GM23338 (cell line): Measurements from ENCODE around the gene PGAM1.

Source experiments
- CREB1 ChIP-seq: fragments of 250-450 bp; sonication (Bioruptor Pico); IDR thresholded peaks from 2 replicates; pipeline ENCODE4 v1.5.0; 2020; ENCODE audit warnings: low read depth, mild to moderate bottlenecking, moderate library complexity
- CTCF ChIP-seq, 2 experiments: fragments of 200-600 bp in 1 of 2; sonication (generic) in 1 of 2; conservative IDR thresholded peaks; 2 replicates each; pipeline versions ENCODE4 v1.5.1 to v1.6.1; 2016 to 2017; ENCODE audit warnings: antibody characterized with exemption in 2 of 2, low read depth in 2 of 2, mild to moderate bottlenecking in 2 of 2, moderate library complexity in 1 of 2
- EZH2 ChIP-seq: fragments of 200-600 bp; sonication (generic); IDR thresholded peaks from one replicate; pipeline ENCODE4 v1.8.0; 2017; ENCODE audit warnings: antibody characterized with exemption, mild to moderate bottlenecking, low read depth; ENCODE audit not compliant: unreplicated experiment
- POLR2AphosphoS5 ChIP-seq: IDR thresholded peaks from 2 replicates; pipeline ENCODE4 v1.6.1; 2016; ENCODE audit warnings: antibody characterized with exemption, low read depth
- REST ChIP-seq: IDR thresholded peaks from one replicate; pipeline ENCODE4 v1.6.1; 2018; ENCODE audit warnings: antibody characterized with exemption; ENCODE audit not compliant: unreplicated experiment
- STAT1 ChIP-seq: IDR thresholded peaks from one replicate; pipeline ENCODE4 v1.6.1; 2016; ENCODE audit warnings: antibody characterized with exemption; ENCODE audit not compliant: unreplicated experiment

- peak; percentile 51; the same call in 1 of the 2 replicates for TF ChIP-seq CREB1 (CRISPR knock-in tag)
- TF ChIP-seq CTCF (conservative IDR thresholded peaks at IDR 0.05; ENCODE audit: low read depth in 2 of 2) = peak; percentile 34 to 91; a peak in 3 of 4 replicates
- TF ChIP-seq POLR2AphosphoS5 = peak; percentile 51; the same call in 1 of the 2 replicates
- TF ChIP-seq EZH2 = no peak
- no peak for TF ChIP-seq REST
- TF ChIP-seq STAT1 = no peak
Measured at GRCh38 chr10:97425964-97426775, at the start of gene PGAM1.
